Naive B cell (primary cell): ENCODE data around the gene PGBD2. TPM values are rescaled to one million over a fixed set of nuclear protein-coding genes. Genes with fewer than 3 reads are reported as not detected.

Experiments used
- ATAC-seq, 2 donors: fragments of 150-1000 bp; cut with Tn5 transposase; 2 replicates each; pipeline ENCODE4 v1.10.0; 2021; ENCODE audit warnings: low read depth in 2 of 2, mild to moderate bottlenecking in 2 of 2, moderate library complexity in 2 of 2
- DNase-seq: peaks from one replicate; pipeline ENCODE4 v3.0.0; 2022
- H3K27ac Mint-ChIP-seq, 6 donors: one replicate each; pipeline ENCODE4 v1.8.0; 2020 to 2022; ENCODE audit warnings: mild to moderate bottlenecking in 6 of 6, mixed read lengths in 6 of 6, moderate library complexity in 5 of 6, inconsistent platforms in 2 of 6
- H3K27me3 Mint-ChIP-seq, 3 donors: one replicate each; pipeline ENCODE4 v1.8.0; 2021 to 2022; ENCODE audit warnings: mixed read lengths in 3 of 3, mild to moderate bottlenecking in 1 of 3
- H3K36me3 Mint-ChIP-seq, 2 donors: one replicate each; pipeline ENCODE4 v1.8.0; 2020 to 2022; ENCODE audit warnings: mixed read lengths in 2 of 2, inconsistent platforms in 1 of 2, mild to moderate bottlenecking in 1 of 2
- H3K4me1 Mint-ChIP-seq, 3 donors: one replicate each; pipeline ENCODE4 v1.8.0; 2020 to 2022; ENCODE audit warnings: mixed read lengths in 3 of 3, inconsistent platforms in 1 of 3, mild to moderate bottlenecking in 1 of 3, moderate library complexity in 1 of 3
- H3K4me3 Mint-ChIP-seq, 8 donors: one replicate each; pipeline ENCODE4 v1.8.0; 2020 to 2022; ENCODE audit warnings: mild to moderate bottlenecking in 8 of 8, mixed read lengths in 8 of 8, moderate library complexity in 8 of 8, inconsistent platforms in 2 of 8
- H3K9me3 Mint-ChIP-seq, 7 donors: one replicate each; pipeline ENCODE4 v1.8.0; 2020 to 2022; ENCODE audit warnings: mixed read lengths in 7 of 7, mild to moderate bottlenecking in 5 of 7, inconsistent platforms in 2 of 7, moderate library complexity in 1 of 7
- polyA plus RNA-seq, 6 donors: library from polyadenylated mRNA; unstranded; fragments of 300-500 nt; fragmentation: Illumina TruSeq; gene quantifications; one replicate each; pipeline ENCODE4 v1.2.3, GENCODE V29; 2021; ENCODE audit warnings: low read depth in 6 of 6

The PGBD2 gene, protein sequence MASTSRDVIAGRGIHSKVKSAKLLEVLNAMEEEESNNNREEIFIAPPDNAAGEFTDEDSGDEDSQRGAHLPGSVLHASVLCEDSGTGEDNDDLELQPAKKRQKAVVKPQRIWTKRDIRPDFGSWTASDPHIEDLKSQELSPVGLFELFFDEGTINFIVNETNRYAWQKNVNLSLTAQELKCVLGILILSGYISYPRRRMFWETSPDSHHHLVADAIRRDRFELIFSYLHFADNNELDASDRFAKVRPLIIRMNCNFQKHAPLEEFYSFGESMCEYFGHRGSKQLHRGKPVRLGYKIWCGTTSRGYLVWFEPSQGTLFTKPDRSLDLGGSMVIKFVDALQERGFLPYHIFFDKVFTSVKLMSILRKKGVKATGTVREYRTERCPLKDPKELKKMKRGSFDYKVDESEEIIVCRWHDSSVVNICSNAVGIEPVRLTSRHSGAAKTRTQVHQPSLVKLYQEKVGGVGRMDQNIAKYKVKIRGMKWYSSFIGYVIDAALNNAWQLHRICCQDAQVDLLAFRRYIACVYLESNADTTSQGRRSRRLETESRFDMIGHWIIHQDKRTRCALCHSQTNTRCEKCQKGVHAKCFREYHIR
- 10 to 100 TPM in 5 of 6 donors, 1 to 10 TPM in 1; 9.1 to 23.2 (median 17.7) TPM for polyA plus RNA-seq

DNA sequence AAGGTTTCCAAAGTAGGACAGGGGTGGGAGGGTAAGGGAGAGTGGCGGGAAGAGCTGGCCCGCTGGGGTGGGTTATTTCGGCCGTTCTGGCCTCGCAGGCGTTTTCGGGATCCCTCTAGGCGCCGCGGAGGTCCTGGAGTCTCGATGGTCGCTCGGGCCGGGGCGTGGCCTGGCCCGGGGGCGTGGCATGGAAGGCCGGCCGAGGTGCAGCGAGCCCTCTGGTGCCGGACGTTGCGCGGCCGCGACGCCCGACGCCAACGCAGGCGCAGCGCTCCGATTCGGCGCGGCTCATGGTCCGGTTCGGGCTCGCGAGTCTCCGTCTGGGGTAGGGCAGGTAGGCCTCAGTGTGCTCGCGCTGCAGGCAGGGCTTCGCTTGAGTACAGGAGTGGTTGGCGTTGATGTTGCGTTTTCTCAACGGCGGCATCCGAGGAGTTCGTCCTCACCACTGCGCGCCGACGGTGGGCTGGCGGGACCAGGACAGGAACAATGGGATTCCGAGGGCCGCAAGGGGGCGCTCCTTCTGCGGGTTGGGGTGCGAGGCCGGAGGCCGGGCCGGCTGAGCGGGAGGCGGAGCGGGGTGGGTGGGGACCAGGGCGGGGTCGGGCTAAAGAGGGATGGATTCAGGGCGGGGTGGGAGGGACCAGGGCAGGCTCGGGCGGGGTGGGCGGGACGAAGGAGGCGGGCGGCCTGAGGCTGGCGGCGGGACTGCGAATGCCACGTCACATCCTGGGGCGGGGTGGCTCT, at the start of gene PGBD2:
PGBD2 (plus strand) TSS at position 227 of the 744 bp plus-strand sequence. CDS start 7,628 bp downstream, outside the sequence.
- H3K9me3 Mint-ChIP-seq: no peaks in the 10 kb centered on the region
- peak within 1 kb of the TSS; percentile 82 to 99 (median 98) for H3K4me3 Mint-ChIP-seq
- peaks cover 40 to 54% (median 41%) of the 10 kb centered on the region in 3 donors for H3K4me1 Mint-ChIP-seq
- DNase-seq: peak; percentile 94
- no peaks in the 10 kb centered on the region for H3K36me3 Mint-ChIP-seq
- no peaks in the 10 kb centered on the region for H3K27me3 Mint-ChIP-seq
- ATAC-seq: peak; percentile 79 to 80
- peak within 1 kb of the TSS; percentile 87 to 99 (median 98) for H3K27ac Mint-ChIP-seq

DNA sequence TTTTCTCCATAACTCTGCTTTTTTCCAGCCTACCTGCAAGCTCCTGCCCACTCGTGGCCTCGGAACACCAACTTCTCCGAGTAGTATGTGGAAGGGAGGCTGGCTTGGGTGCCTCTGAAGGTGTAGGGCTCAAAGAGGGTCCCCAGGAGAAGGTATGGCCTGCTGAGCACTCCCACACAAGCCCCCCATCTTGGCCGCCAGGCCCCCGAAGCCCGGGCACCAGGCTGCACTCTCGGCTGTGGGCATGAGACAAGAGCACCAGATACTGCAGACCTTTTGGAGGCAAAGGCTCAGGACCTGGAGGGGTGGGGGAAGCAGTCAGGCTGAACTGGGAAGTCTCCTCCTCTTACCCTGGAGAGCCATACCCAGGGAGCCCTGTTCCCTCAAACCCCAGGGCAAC, 48.8 kb upstream of the PGBD2 start:
- no peak for DNase-seq
- H3K9me3 Mint-ChIP-seq: no peaks in the 10 kb centered on the region
- peak overlapping the region in 2 of 6 donors; percentile 86 to 94 for H3K27ac Mint-ChIP-seq
- ATAC-seq: no peak
- H3K36me3 Mint-ChIP-seq: no peaks in the 10 kb centered on the region
- H3K4me1 Mint-ChIP-seq: peaks cover 34 to 48% (median 38%) of the 10 kb centered on the region in 3 donors
- H3K4me3 Mint-ChIP-seq: peak overlapping the region in 7 of 8 donors; percentile 82 to 98 (median 93)
- H3K27me3 Mint-ChIP-seq: no peaks in the 10 kb centered on the region

GRCh38 chr1:248857749-248858095, 48.3 kb upstream of the PGBD2 start:
- no peaks in the 10 kb centered on the region for H3K27me3 Mint-ChIP-seq
- no peaks in the 10 kb centered on the region for H3K9me3 Mint-ChIP-seq
- ATAC-seq (no peak), DNase-seq (no peak)
- no peaks in the 10 kb centered on the region for H3K36me3 Mint-ChIP-seq
- H3K4me3 Mint-ChIP-seq: peak overlapping the region; percentile 82 to 98 (median 94)
- H3K4me1 Mint-ChIP-seq: peaks cover 39 to 53% (median 43%) of the 10 kb centered on the region in 3 donors
- peak overlapping the region in 3 of 6 donors; percentile 67 to 94 (median 90) for H3K27ac Mint-ChIP-seq

DNA sequence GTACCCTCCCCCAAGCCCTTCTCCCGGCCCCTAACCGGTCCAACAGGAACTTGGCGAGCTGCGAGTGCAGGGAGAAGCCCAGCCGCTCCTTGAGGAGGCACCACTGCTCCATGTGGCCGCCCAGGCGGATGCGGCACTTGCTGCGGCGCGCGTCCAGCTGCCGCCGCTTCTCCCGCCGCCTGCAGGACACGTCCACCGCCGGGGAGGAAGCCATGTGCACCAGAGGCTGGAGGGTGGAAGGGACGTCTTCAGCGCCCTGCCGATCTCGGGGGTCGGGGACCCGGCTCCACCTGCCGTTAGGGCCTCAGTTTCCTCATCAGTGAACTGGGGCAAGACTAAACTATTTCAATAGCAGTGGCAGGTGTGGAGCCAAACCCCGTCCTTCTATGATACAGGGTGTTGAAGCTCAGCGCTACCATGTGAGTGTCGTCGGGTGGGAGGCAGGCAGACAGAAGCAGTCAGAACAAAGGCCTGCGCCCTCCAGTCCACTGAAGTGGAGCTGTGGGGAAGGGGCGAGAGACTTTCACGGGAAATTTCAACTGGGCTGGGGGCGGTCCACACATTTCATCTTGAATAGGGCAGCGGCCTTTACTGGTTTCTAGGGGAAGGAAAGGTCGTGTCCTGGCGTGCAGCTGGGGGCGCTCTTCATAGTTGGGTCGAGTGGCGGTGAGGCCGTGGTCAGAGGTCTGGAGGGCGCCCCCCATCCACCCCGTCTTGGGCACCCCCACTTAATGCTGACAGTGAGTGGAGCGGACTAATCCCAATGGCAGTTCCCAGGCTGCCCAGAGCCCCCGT, 47.7 kb upstream of the PGBD2 start:
- H3K27me3 Mint-ChIP-seq: no peaks in the 10 kb centered on the region
- no peaks in the 10 kb centered on the region for H3K9me3 Mint-ChIP-seq
- peak overlapping the region; percentile 82 to 98 (median 94) for H3K4me3 Mint-ChIP-seq

DNA sequence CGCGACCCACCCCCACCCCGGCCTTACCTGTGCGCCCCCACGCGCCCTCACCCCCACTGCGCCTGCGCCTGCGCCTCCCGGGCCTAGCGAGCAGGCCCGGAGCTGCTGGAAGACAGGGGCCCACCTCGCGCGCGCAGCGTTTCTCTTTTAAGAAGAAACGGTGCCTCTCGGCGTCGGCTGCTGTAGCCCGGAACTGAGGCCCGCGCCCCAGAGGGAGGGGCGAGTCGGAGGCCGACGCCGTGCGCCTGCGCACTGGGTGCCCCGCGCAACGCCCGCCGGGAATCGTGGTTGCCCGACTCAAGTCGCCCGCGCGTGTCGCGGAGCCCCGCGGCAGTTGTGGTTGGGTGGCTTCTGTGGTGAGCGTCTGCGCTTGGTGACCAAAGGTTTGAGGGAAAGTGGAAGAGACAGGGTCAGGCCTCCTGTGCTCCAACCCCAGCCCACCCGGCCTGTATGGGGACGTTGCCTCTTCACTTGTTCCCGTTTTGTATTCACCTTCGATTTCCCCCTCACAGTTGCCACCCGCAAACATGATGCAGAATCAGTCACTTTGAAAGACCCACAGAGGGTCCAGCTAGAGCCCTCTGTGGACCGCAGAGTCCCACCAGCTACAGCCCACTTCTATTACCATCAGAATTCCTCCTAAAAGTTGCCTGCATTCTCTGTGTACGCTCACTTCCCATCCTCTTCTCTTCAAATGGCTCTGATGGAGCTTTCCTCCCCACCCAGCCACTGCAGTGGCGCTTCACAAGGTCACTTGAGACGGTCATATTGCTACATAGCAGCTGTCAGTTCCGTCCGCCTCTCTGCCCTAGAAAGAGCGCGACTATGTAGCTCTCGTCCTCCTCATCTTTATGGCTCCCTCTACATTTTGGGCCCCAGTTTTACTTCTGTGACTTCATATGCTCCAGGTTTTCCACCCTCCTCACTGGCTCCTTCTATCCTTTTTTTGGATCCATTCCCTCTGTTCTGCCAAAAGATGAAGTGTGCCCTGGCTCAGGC, 46.8 kb upstream of the PGBD2 start, which contains the start of gene ZNF692:
ZNF692 (minus strand) TSS at position 195 of the 999 bp plus-strand sequence. CDS start 776 bp downstream, outside the sequence.
- Mint-ChIP-seq H3K36me3 (no peaks in the 10 kb centered on the region), H3K4me1 (peaks cover 51 to 58% (median 54%) of the 10 kb centered on the region in 3 donors), H3K9me3 (no peaks in the 10 kb centered on the region), H3K4me3 (peak within 1 kb of the TSS; percentile 82 to 98 (median 94)), H3K27me3 (no peaks in the 10 kb centered on the region), H3K27ac (peak within 1 kb of the TSS; percentile 90 to 99 (median 96))
- DNase-seq: peak; percentile 98
- peak; percentile 87 for ATAC-seq

More for the DNA sequence above, 47.7 kb upstream of the PGBD2 start:
- peak overlapping the region; percentile 87 to 99 (median 92) for H3K27ac Mint-ChIP-seq
- peaks cover 44 to 55% (median 47%) of the 10 kb centered on the region in 3 donors for H3K4me1 Mint-ChIP-seq
- DNase-seq: no peak
- H3K36me3 Mint-ChIP-seq: no peaks in the 10 kb centered on the region
- ATAC-seq: peak; percentile 48 to 52

GRCh38 chr1:248860007-248860406, 46.0 kb upstream of the PGBD2 start:
- H3K9me3 Mint-ChIP-seq: no peaks in the 10 kb centered on the region
- DNase-seq (no peak), ATAC-seq (no peak)
- peaks cover 50 to 59% (median 57%) of the 10 kb centered on the region in 3 donors for H3K4me1 Mint-ChIP-seq
- no peaks in the 10 kb centered on the region for H3K27me3 Mint-ChIP-seq
- H3K4me3 Mint-ChIP-seq: peak overlapping the region; percentile 82 to 98 (median 94)
- no peaks in the 10 kb centered on the region for H3K36me3 Mint-ChIP-seq
- H3K27ac Mint-ChIP-seq: peak overlapping the region; percentile 90 to 99 (median 96)

GRCh38 chr1:248861616-248862015, 44.4 kb upstream of the PGBD2 start:
- DNase-seq: no peak
- H3K36me3 Mint-ChIP-seq: no peaks in the 10 kb centered on the region
- no peaks in the 10 kb centered on the region for H3K9me3 Mint-ChIP-seq
- H3K27me3 Mint-ChIP-seq: no peaks in the 10 kb centered on the region
- H3K27ac Mint-ChIP-seq: peak overlapping the region in 1 of 6 donors; percentile 91
- H3K4me1 Mint-ChIP-seq: peaks cover 40 to 52% (median 52%) of the 10 kb centered on the region in 3 donors
- peak overlapping the region in 4 of 8 donors; percentile 15 to 87 (median 56) for H3K4me3 Mint-ChIP-seq
- ATAC-seq: no peak

DNA sequence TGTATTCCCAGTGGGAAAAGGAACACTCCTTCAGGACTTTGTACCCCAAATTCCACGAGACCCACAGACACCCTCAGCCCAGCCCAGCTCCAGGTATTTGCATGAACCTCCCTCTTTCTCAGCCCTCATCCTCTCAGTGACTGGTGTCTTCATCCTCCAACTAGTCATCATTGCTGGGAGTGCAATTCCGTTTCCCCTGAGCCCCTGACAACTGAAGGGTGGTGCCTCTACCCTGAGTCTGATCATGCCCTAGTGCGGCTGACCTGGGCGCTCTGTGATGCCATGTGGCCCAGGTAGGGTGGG, 43.4 kb upstream of the PGBD2 start:
- no peaks in the 10 kb centered on the region for H3K36me3 Mint-ChIP-seq
- H3K4me3 Mint-ChIP-seq: peak overlapping the region; percentile 78 to 96 (median 90)
- no peaks in the 10 kb centered on the region for H3K27me3 Mint-ChIP-seq
- ATAC-seq: no peak
- DNase-seq: no peak
- peak overlapping the region; percentile 21 to 88 (median 76) for H3K27ac Mint-ChIP-seq
- H3K4me1 Mint-ChIP-seq: peaks cover 38 to 50% (median 42%) of the 10 kb centered on the region in 3 donors
- H3K9me3 Mint-ChIP-seq: no peaks in the 10 kb centered on the region

DNA sequence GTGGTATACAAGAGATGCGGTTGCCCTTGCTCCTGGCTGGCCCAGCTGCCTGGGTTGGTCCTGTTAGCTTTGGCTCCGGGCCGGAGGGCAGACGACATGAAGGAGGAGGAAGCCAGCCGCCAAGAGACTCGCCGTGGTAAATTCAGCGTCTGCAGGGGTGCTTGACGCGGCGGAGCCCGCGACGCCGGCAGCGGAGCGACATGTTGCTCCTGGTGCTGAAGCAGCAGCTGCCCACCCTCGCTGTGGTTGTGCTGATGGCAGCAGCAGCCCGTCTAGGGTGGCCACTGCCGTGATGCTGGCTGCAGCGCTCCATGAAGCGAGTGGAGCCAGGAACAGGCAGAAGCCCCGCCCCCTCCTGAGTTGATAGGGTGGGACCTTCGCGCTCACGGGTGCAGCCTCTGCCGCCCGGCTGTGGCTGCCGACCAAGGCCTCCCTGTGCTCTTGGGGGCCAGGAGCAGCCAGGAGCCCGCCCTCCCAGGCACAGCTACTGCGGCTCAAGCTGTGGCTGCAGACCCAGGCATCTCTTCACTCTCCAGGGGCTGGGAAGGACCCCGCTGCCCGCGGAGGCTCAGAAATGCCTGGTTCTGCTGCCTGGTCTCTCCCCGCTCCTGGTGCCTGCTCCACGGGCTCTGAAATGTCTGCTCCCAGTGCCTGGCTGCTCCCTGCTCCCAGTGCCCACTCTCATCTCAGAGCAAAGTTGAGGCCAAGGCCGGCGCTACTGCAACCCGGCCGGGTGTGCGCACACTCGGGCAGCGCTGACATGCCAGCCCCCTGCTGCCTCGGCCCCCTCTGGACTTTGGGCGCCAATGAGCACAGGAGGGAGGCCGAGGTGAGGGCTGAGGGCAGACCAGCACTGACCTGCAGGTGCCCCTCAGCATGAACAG, 42.8 kb upstream of the PGBD2 start:
- DNase-seq (peak; percentile 73), ATAC-seq (peak; percentile 31 to 33)
- no peaks in the 10 kb centered on the region for H3K27me3 Mint-ChIP-seq
- H3K4me3 Mint-ChIP-seq: peak overlapping the region; percentile 78 to 96 (median 90)
- no peaks in the 10 kb centered on the region for H3K9me3 Mint-ChIP-seq
- no peaks in the 10 kb centered on the region for H3K36me3 Mint-ChIP-seq
- peak overlapping the region; percentile 21 to 88 (median 76) for H3K27ac Mint-ChIP-seq
- peaks cover 36 to 45% (median 39%) of the 10 kb centered on the region in 3 donors for H3K4me1 Mint-ChIP-seq

GRCh38 chr1:248871837-248872401, 34.1 kb upstream of the PGBD2 start:
- ATAC-seq (no peak), DNase-seq (no peak)
- H3K27ac Mint-ChIP-seq: peak overlapping the region in 3 of 6 donors; percentile 2 to 44 (median 44)
- H3K36me3 Mint-ChIP-seq: peaks cover 0 to 10% of the 10 kb centered on the region in 2 donors
- peaks cover 0 to 10% (median 0%) of the 10 kb centered on the region in 7 donors for H3K9me3 Mint-ChIP-seq
- H3K4me1 Mint-ChIP-seq: peaks cover 18 to 32% (median 20%) of the 10 kb centered on the region in 3 donors
- H3K4me3 Mint-ChIP-seq: peak overlapping the region in 6 of 8 donors; percentile 13 to 83 (median 53)
- H3K27me3 Mint-ChIP-seq: no peaks in the 10 kb centered on the region
